ENCODE measurements around the gene OSBPL10.

OSBPL10 gene

DNA sequence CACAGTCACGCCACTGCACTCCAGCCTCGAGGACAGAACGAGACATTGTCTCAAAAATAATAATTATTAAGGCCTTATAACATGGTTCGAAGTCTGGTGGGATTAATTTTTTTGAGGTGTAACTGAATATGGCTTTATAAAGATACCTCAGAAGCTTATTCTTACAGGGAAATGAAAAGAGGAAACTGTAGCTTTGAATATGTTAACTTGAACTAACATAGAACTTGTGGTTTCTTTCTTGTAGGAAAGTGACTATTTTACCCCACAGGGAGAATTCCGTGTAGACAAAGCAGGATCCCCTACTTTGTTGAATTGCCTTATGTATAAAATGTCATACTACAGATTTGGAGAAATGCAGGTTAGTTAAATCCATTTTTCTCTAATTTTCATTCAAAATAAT is 352.0 kb downstream of the OSBPL10 start:
- DNase-seq: no peak
- intact Hi-C loops (cut with DNase I): no loop called here

- intact Hi-C loops (cut with DNase I): no loop called here
Measured at GRCh38 chr3:31625358-31625757, 355.7 kb downstream of the OSBPL10 start.

GRCh38 chr3:31624083-31624709 is 356.9 kb downstream of the OSBPL10 start:
- intact Hi-C loops (cut with DNase I): no loop called here

More at GRCh38 chr3:31625358-31625757, 355.7 kb downstream of the OSBPL10 start:
- no peak for DNase-seq

GRCh38 chr3:31622636-31623288 is 358.3 kb downstream of the OSBPL10 start:
- no peak for DNase-seq
- intact Hi-C loops (cut with DNase I): no loop called here

More at GRCh38 chr3:31624083-31624709, 356.9 kb downstream of the OSBPL10 start:
- no peak for DNase-seq

DNA sequence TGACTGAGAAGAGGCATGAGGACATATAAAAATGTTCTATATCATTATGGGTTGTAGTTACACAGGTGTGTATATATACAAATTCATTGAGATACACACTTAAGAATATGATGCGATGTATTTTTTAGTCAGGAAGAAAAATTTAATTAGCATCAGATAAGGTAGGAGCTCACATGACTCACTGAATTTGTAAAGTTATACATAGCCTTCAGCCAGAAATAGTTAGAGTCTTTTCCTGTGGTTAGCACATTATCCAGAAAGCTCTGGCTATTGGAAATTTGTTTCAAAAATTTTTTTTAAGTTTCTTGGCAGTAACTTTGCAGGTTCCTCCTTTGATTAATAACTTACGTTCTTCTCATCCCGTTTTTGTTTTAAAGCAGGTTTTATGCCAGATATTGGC is 359.7 kb downstream of the OSBPL10 start:
- intact Hi-C loops (cut with DNase I): no loop called here
- DNase-seq: no peak

DNA sequence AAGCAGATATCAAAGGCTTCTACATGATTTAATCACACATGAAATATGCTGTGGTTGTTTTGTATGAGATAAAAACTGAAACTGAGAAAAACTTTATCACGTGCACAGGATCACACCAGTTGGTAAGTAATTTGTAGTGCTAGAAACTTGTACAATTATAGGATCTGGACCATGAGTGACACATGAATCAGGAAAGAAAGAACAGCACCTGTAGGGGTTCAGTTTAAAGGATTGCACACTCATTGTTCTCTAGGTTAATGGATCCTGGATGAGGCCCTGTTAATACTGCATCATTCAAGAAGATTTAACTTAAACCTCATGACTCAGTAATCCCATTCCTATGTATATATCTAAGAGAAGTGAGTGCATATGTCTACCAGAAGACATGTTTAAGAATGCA is 360.4 kb downstream of the OSBPL10 start:
- DNase-seq: no peak
- intact Hi-C loops (cut with DNase I): no loop called here

GRCh38 chr3:31616711-31617110 is 364.4 kb downstream of the OSBPL10 start:
- intact Hi-C loops (cut with DNase I): no loop called here
- no peak for DNase-seq

GRCh38 chr3:31615071-31615875 is 365.8 kb downstream of the OSBPL10 start:
- intact Hi-C loops (cut with DNase I): no loop called here
- no peak for DNase-seq

- intact Hi-C loops (cut with DNase I): no loop called here
- DNase-seq: no peak
Measured at GRCh38 chr3:31614162-31614921, 366.7 kb downstream of the OSBPL10 start.

- intact Hi-C loops (cut with DNase I): no loop called here
- no peak for DNase-seq
Measured at GRCh38 chr3:31613654-31614053, 367.4 kb downstream of the OSBPL10 start.

GRCh38 chr3:31613177-31613576 is 367.9 kb downstream of the OSBPL10 start:
- intact Hi-C loops (cut with DNase I): no loop called here
- DNase-seq: no peak
